CD4-positive, alpha-beta T cell (primary cell): ENCODE data around the gene ATRAID. TPM values are rescaled to one million over a fixed set of nuclear protein-coding genes. Genes with fewer than 3 reads are reported as not detected.

Experiments used
- ATAC-seq: fragments of 200-7000 bp; cut with Tn5 transposase; one replicate; pipeline ENCODE4 v1.10.0; 2022; ENCODE audit warnings: mild to moderate bottlenecking; ENCODE audit not compliant: poor library complexity
- CTCF ChIA-PET: fragments of 350-600 bp; sonication (Branson Sonifier 250); formaldehyde crosslinking; loops from one replicate; lab custom pipeline; 2021; ENCODE audit warnings: antibody characterized with exemption, inconsistent platforms; lab: Charles Lee
- POLR2A ChIA-PET: fragments of 350-600 bp; sonication (Branson Sonifier 250); formaldehyde crosslinking; loops from one replicate; lab custom pipeline; 2021; ENCODE audit warnings: antibody characterized with exemption, inconsistent platforms; lab: Charles Lee
- DNase-seq, 14 experiments: peaks; one replicate each; pipeline ENCODE4 v3.0.0-alpha.2; 2013 to 2020; ENCODE audit warnings: mixed read lengths in 2 of 14
- H3K27ac ChIP-seq, 2 donors: one replicate each; pipeline versions ENCODE4 v1.5.1 to v1.7.0; 2013; ENCODE audit warnings: low read length in 2 of 2, low read depth in 1 of 2, mild to moderate bottlenecking in 1 of 2
- H3K27me3 ChIP-seq, 2 experiments: 1 replicate in 1 of 2; 2 replicates in 1 of 2; pipeline versions ENCODE4 v1.6.1 to v1.7.0; 2013; ENCODE audit warnings: low read length in 2 of 2, control low read depth in 1 of 2, mild to moderate bottlenecking in 1 of 2, moderate library complexity in 1 of 2; ENCODE audit not compliant: insufficient read depth in 2 of 2, control insufficient read depth in 1 of 2
- H3K36me3 ChIP-seq: one replicate; pipeline ENCODE4 v1.6.1; 2013; ENCODE audit warnings: low read length, control low read depth; ENCODE audit not compliant: insufficient read depth
- H3K4me1 ChIP-seq: one replicate; pipeline ENCODE4 v1.6.1; 2013; ENCODE audit warnings: low read length, control low read depth; ENCODE audit not compliant: insufficient read depth
- H3K4me3 ChIP-seq: one replicate; pipeline ENCODE4 v1.5.1; 2013; ENCODE audit warnings: mild to moderate bottlenecking, low read length, moderate library complexity
- H3K9me3 ChIP-seq, 2 experiments: 1 replicate in 1 of 2; 2 replicates in 1 of 2; pipeline versions ENCODE4 v1.6.1 to v1.7.0; 2013; ENCODE audit warnings: low read length in 2 of 2, mild to moderate bottlenecking in 2 of 2, control low read depth in 1 of 2, moderate library complexity in 1 of 2; ENCODE audit not compliant: control insufficient read depth in 1 of 2, insufficient read depth in 1 of 2
- H3K27ac Mint-ChIP-seq: one replicate; pipeline ENCODE4 v1.8.0; 2020; ENCODE audit warnings: mixed read lengths
- H3K27me3 Mint-ChIP-seq: one replicate; pipeline ENCODE4 v1.8.0; 2021; ENCODE audit warnings: mixed read lengths
- H3K36me3 Mint-ChIP-seq: one replicate; pipeline ENCODE4 v1.8.0; 2021; ENCODE audit warnings: low read depth, mixed read lengths
- H3K4me1 Mint-ChIP-seq: one replicate; pipeline ENCODE4 v1.8.0; 2021; ENCODE audit warnings: low read depth, mixed read lengths
- H3K4me3 Mint-ChIP-seq: one replicate; pipeline ENCODE4 v1.8.0; 2020; ENCODE audit warnings: mild to moderate bottlenecking, mixed read lengths
- H3K9me3 Mint-ChIP-seq: one replicate; pipeline ENCODE4 v1.8.0; 2020; ENCODE audit warnings: mixed read lengths
- CTCF ChIP-seq: fragments of 200-600 bp; IDR thresholded peaks from one replicate; pipeline ENCODE4 v1.8.0; 2022; ENCODE audit warnings: antibody characterized with exemption, mild to moderate bottlenecking
- intact Hi-C, 2 experiments: fragments of 100-400 bp; cut with DNase I in 1 of 2; cut with micrococcal nuclease in 1 of 2; formaldehyde crosslinking; loops; one replicate each; pipeline versions ENCODE4 v1.15.1 to v1.9.0; 2023 to 2025; cut with DNase I, micrococcal nuclease
- total RNA-seq, 174 experiments: library from RNA in 2 of 174; stranded (reverse) in 2 of 174; gene quantifications; one replicate each; pipeline ENCODE4 v1.2.3 and lab custom pipeline; 2021 to 2026

The ATRAID gene
- total RNA-seq, 2 experiments from 2014 or later = 79.1 to 82.5 TPM

GRCh38 chr2:27182346-27182745 is 29.5 kb upstream of the ATRAID start:
- H3K27me3 Mint-ChIP-seq = peaks cover 54% of the 10 kb centered on the region

GRCh38 chr2:27184115-27184514 is 27.7 kb upstream of the ATRAID start:
- peaks cover 10 to 11% of the 10 kb centered on the region in 2 experiments for H3K27me3 ChIP-seq
- no peak overlapping the region for H3K27ac Mint-ChIP-seq

More at GRCh38 chr2:27182346-27182745, 29.5 kb upstream of the ATRAID start:
- Histone ChIP-seq H3K27me3 (peaks cover 9 to 13% of the 10 kb centered on the region in 2 experiments), H3K4me3 (no peak overlapping the region), H3K36me3 (no peaks in the 10 kb centered on the region), H3K4me1 (no peaks in the 10 kb centered on the region), H3K27ac (no peak overlapping the region), H3K9me3 (no peaks in the 10 kb centered on the region)
- H3K27ac Mint-ChIP-seq = no peak overlapping the region
- H3K9me3 Mint-ChIP-seq = no peaks in the 10 kb centered on the region
- H3K4me1 Mint-ChIP-seq = no peaks in the 10 kb centered on the region
- no peak overlapping the region for H3K4me3 Mint-ChIP-seq
- ATAC-seq (no peak), DNase-seq (no peak)
- ChIA-PET CTCF (no interaction called here), POLR2A (no interaction called here)
- no peaks in the 10 kb centered on the region for H3K36me3 Mint-ChIP-seq
- TF ChIP-seq CTCF = no peak
- intact Hi-C loops = loop anchor here in 1 of 2 experiments (5.0 kb wide), 1 partner anchor 80 kb away; no protein-coding TSS in a partner anchor

GRCh38 chr2:27185331-27186026 is 26.4 kb upstream of the ATRAID start:
- CTCF ChIA-PET = interaction anchor here (0.7 kb wide), 1 partner anchor 15 kb away, joined by 3 read pairs; no protein-coding TSS in a partner anchor
- no peaks in the 10 kb centered on the region for H3K9me3 Mint-ChIP-seq
- H3K27ac ChIP-seq = no peak overlapping the region

More at GRCh38 chr2:27184115-27184514, 27.7 kb upstream of the ATRAID start:
- CTCF ChIA-PET = no interaction called here
- no peak for ATAC-seq
- Mint-ChIP-seq H3K4me1 (no peaks in the 10 kb centered on the region), H3K36me3 (no peaks in the 10 kb centered on the region), H3K4me3 (no peak overlapping the region), H3K9me3 (no peaks in the 10 kb centered on the region), H3K27me3 (peaks cover 39% of the 10 kb centered on the region)
- POLR2A ChIA-PET = no interaction called here
- H3K4me1 ChIP-seq = no peaks in the 10 kb centered on the region
- no peak for DNase-seq
- no peaks in the 10 kb centered on the region for H3K36me3 ChIP-seq
- intact Hi-C loops = loop anchor here in 1 of 2 experiments (5.0 kb wide), 1 partner anchor 82 kb away; no protein-coding TSS in a partner anchor
- no peaks in the 10 kb centered on the region for H3K9me3 ChIP-seq
- H3K27ac ChIP-seq = no peak overlapping the region
- no peak for TF ChIP-seq CTCF
- no peak overlapping the region for H3K4me3 ChIP-seq

More at GRCh38 chr2:27185331-27186026, 26.4 kb upstream of the ATRAID start:
- no peak for TF ChIP-seq CTCF
- no peak for DNase-seq
- intact Hi-C loops = no loop called here
- POLR2A ChIA-PET = no interaction called here
- Mint-ChIP-seq H3K36me3 (no peaks in the 10 kb centered on the region), H3K27ac (no peak overlapping the region), H3K4me3 (no peak overlapping the region), H3K27me3 (peaks cover 31% of the 10 kb centered on the region), H3K4me1 (no peaks in the 10 kb centered on the region)
- peaks cover 9 to 10% of the 10 kb centered on the region in 2 experiments for H3K27me3 ChIP-seq
- no peak overlapping the region for H3K4me3 ChIP-seq
- no peaks in the 10 kb centered on the region for H3K4me1 ChIP-seq
- H3K36me3 ChIP-seq = no peaks in the 10 kb centered on the region
- H3K9me3 ChIP-seq = no peaks in the 10 kb centered on the region
- no peak for ATAC-seq
